ENCODE measurements around the gene INSR.

INSR gene

GRCh38 chr19:7142771-7143170, 151.4 kb downstream of the INSR start:
- no peak for DNase-seq (ENCODE audit: low read depth in 2 of 2)

- no peak for DNase-seq (ENCODE audit: low read depth in 2 of 2)
Observed at GRCh38 chr19:7140137-7140536, 154.1 kb downstream of the INSR start.

GRCh38 chr19:7139095-7139494, 155.1 kb downstream of the INSR start:
- no peak for DNase-seq (ENCODE audit: low read depth in 2 of 2)

- DNase-seq (ENCODE audit: low read depth in 2 of 2) = no peak
Observed at GRCh38 chr19:7138402-7138801, 155.8 kb downstream of the INSR start.

GRCh38 chr19:7137120-7137519, 157.1 kb downstream of the INSR start:
- no peak for DNase-seq (ENCODE audit: low read depth in 2 of 2)

GRCh38 chr19:7132054-7132453, 162.2 kb downstream of the INSR start:
- DNase-seq (ENCODE audit: low read depth in 2 of 2) = no peak

- DNase-seq (ENCODE audit: low read depth in 2 of 2) = no peak
Observed at GRCh38 chr19:7130043-7130442, 164.2 kb downstream of the INSR start.

GRCh38 chr19:7126132-7126531, 168.1 kb downstream of the INSR start:
- no peak for DNase-seq (ENCODE audit: low read depth in 2 of 2)

GRCh38 chr19:7125221-7125620, 169.0 kb downstream of the INSR start:
- no peak for DNase-seq (ENCODE audit: low read depth in 2 of 2)

GRCh38 chr19:7124782-7125181, 169.4 kb downstream of the INSR start:
- no peak for DNase-seq (ENCODE audit: low read depth in 2 of 2)

GRCh38 chr19:7122701-7123100, 171.5 kb downstream of the INSR start:
- no peak for DNase-seq (ENCODE audit: low read depth in 2 of 2)

- DNase-seq (ENCODE audit: low read depth in 2 of 2) = no peak
Observed at GRCh38 chr19:7120499-7120898, 173.7 kb downstream of the INSR start.

GRCh38 chr19:7119582-7119981, 174.6 kb downstream of the INSR start:
- DNase-seq (ENCODE audit: low read depth in 2 of 2) = no peak

GRCh38 chr19:7117248-7117647, 177.0 kb downstream of the INSR start:
- DNase-seq (ENCODE audit: low read depth in 2 of 2) = no peak

- DNase-seq (ENCODE audit: low read depth in 2 of 2) = no peak
Observed at GRCh38 chr19:7115721-7116120, 178.5 kb downstream of the INSR start.

GRCh38 chr19:7113233-7113632, 181.0 kb downstream of the INSR start:
- DNase-seq (ENCODE audit: low read depth in 2 of 2) = no peak

- DNase-seq (ENCODE audit: low read depth in 2 of 2) = no peak
Observed at GRCh38 chr19:7112675-7113074, 181.5 kb downstream of the INSR start.

- DNase-seq (ENCODE audit: low read depth in 2 of 2) = no peak
Observed at GRCh38 chr19:7109678-7110289, 184.4 kb downstream of the INSR start.

- DNase-seq (ENCODE audit: low read depth in 2 of 2) = no peak
Observed at GRCh38 chr19:7106711-7107657, 187.2 kb downstream of the INSR start.

GRCh38 chr19:7104747-7105447, 189.3 kb downstream of the INSR start:
- no peak for DNase-seq (ENCODE audit: low read depth in 2 of 2)

GRCh38 chr19:7101498-7102253, 192.5 kb downstream of the INSR start:
- DNase-seq (ENCODE audit: low read depth in 2 of 2) = no peak

- DNase-seq (ENCODE audit: low read depth in 2 of 2) = peak; percentile 70 to 80
Observed at GRCh38 chr19:7099597-7099921, 194.7 kb downstream of the INSR start.

Measured in activated CD4-positive, alpha-beta T cell treated with anti-CD3 and anti-CD28 coated beads for 24 hours (primary cell).